Hepatocyte (in vitro differentiated cells): ENCODE measurements around the gene OPRM1. TPM values are rescaled to one million over a fixed set of nuclear protein-coding genes. Genes with fewer than 3 reads are reported as not detected.
"Not testable (repeated sequence)": the region's sequence is repeated elsewhere in the genome, so short reads cannot be mapped to it uniquely, and the experiment has no call there.

Experiments used
- DNase-seq: peaks from one replicate; pipeline ENCODE4 v3.0.0-alpha.2; 2016; ENCODE audit warnings: low spot score
- H2AFZ ChIP-seq: fragments of 200-600 bp; sonication (generic); 2 replicates; pipeline ENCODE4 v1.6.0; 2016; ENCODE audit warnings: antibody characterized with exemption, mild to moderate bottlenecking
- H3K27ac ChIP-seq: fragments of 200-600 bp; sonication (generic); 2 replicates; pipeline ENCODE4 v1.5.1; 2016; ENCODE audit warnings: mild to moderate bottlenecking
- H3K27me3 ChIP-seq: fragments of 200-600 bp; sonication (generic); 2 replicates; pipeline ENCODE4 v1.6.1; 2016
- H3K36me3 ChIP-seq: fragments of 200-600 bp; sonication (generic); replicated peaks from 2 replicates; pipeline ENCODE4 v1.5.1; 2016; ENCODE audit warnings: low read depth; ENCODE audit not compliant: insufficient read depth
- H3K4me1 ChIP-seq: fragments of 200-600 bp; sonication (generic); 2 replicates; pipeline ENCODE4 v1.5.1; 2016; ENCODE audit warnings: mild to moderate bottlenecking, moderate library complexity; ENCODE audit not compliant: insufficient read depth
- H3K4me2 ChIP-seq: fragments of 200-600 bp; sonication (generic); 2 replicates; pipeline ENCODE4 v1.6.0; 2016
- H3K4me3 ChIP-seq: fragments of 200-600 bp; sonication (generic); 2 replicates; pipeline ENCODE4 v1.5.1; 2016; ENCODE audit warnings: mild to moderate bottlenecking
- H3K79me2 ChIP-seq: fragments of 200-600 bp; sonication (generic); 2 replicates; pipeline ENCODE4 v1.6.0; 2017; ENCODE audit warnings: mild to moderate bottlenecking
- H3K9me2 ChIP-seq: fragments of 200-600 bp; sonication (generic); replicated peaks from 2 replicates; pipeline ENCODE4 v1.6.0; 2017; ENCODE audit warnings: mild to moderate bottlenecking; ENCODE audit not compliant: insufficient read depth
- H3K9me3 ChIP-seq: fragments of 200-600 bp; sonication (generic); 2 replicates; pipeline ENCODE4 v1.5.1; 2016; ENCODE audit warnings: low read depth, mild to moderate bottlenecking
- H4K20me1 ChIP-seq: fragments of 200-600 bp; sonication (generic); 2 replicates; pipeline ENCODE4 v1.6.0; 2016; ENCODE audit warnings: mild to moderate bottlenecking; ENCODE audit not compliant: insufficient read depth, poor library complexity, severe bottlenecking
- CTCF ChIP-seq: fragments of 200-600 bp; sonication (generic); IDR thresholded peaks from 2 replicates; pipeline ENCODE4 v1.5.1; 2016; ENCODE audit warnings: antibody characterized with exemption, mild to moderate bottlenecking; ENCODE audit not compliant: poor library complexity
- EZH2 ChIP-seq: fragments of 200-600 bp; sonication (generic); IDR thresholded peaks from 2 replicates; pipeline ENCODE4 v1.6.1; 2016; ENCODE audit warnings: antibody characterized with exemption, mild to moderate bottlenecking, borderline replicate concordance
- EZH2phosphoT487 ChIP-seq: fragments of 200-600 bp; sonication (generic); IDR thresholded peaks from one replicate; pipeline ENCODE4 v1.6.1; 2018; ENCODE audit warnings: antibody characterized with exemption, mild to moderate bottlenecking, low read depth, moderate library complexity; ENCODE audit not compliant: unreplicated experiment, severe bottlenecking
- WGBS: methylation state at CpG from one replicate; pipeline ENCODE4 v1.1.6; 2016; ENCODE audit warnings: low lambda C conversion rate; ENCODE audit errors: missing lambda C conversion rate; 5-methylcytosine and 5-hydroxymethylcytosine counted together
- polyA plus RNA-seq: library from polyadenylated mRNA; unstranded; fragments of >200 nt; fragmentation: Nextera tagmentation; extraction: Ambion mirVana; gene quantifications from 2 replicates; pipeline ENCODE4 v1.2.1, GENCODE V29; 2016
- total RNA-seq: library from RNA; depleted of rRNA; stranded (reverse); fragments of >200 nt; gene quantifications from 2 replicates; pipeline ENCODE4 v1.2.3, GENCODE V29; 2014

The OPRM1 gene
- total and polyA plus RNA-seq, 2 experiments from 2014 or later: not detected

GRCh38 chr6:154239392-154239791, 200.4 kb downstream of the OPRM1 start:
- H2AFZ ChIP-seq: no peak overlapping the region
- no peaks in the 10 kb centered on the region for H3K27me3 ChIP-seq
- no peak overlapping the region for H3K27ac ChIP-seq
- H4K20me1 ChIP-seq: no peaks in the 10 kb centered on the region
- no peaks in the 10 kb centered on the region for H3K4me1 ChIP-seq
- no peak for DNase-seq
- H3K4me2 ChIP-seq: no peak overlapping the region
- TF ChIP-seq EZH2: no peak
- no peak for TF ChIP-seq EZH2phosphoT487
- no peak for TF ChIP-seq CTCF
- H3K9me2 ChIP-seq: no peaks in the 10 kb centered on the region
- H3K79me2 ChIP-seq: no peaks in the 10 kb centered on the region
- H3K4me3 ChIP-seq: no peak overlapping the region
- no peaks in the 10 kb centered on the region for H3K9me3 ChIP-seq
- no peaks in the 10 kb centered on the region for H3K36me3 ChIP-seq
- 96% methylated on average over 7 of the region's 7 CpGs for WGBS

GRCh38 chr6:154241061-154241460, 202.0 kb downstream of the OPRM1 start:
- not testable (repeated sequence) for DNase-seq, H3K9me3 ChIP-seq, H3K4me3 ChIP-seq, H4K20me1 ChIP-seq, H3K9me2 ChIP-seq, H3K4me1 ChIP-seq, H3K36me3 ChIP-seq, H2AFZ ChIP-seq, H3K27me3 ChIP-seq, H3K4me2 ChIP-seq, H3K79me2 ChIP-seq, H3K27ac ChIP-seq
- WGBS: 98% methylated on average over 6 of the region's 11 CpGs

GRCh38 chr6:154241581-154241980, 202.5 kb downstream of the OPRM1 start:
- no peak for DNase-seq
- Histone ChIP-seq H3K79me2 (no peaks in the 10 kb centered on the region), H4K20me1 (no peaks in the 10 kb centered on the region), H3K27ac (no peak overlapping the region), H3K27me3 (no peaks in the 10 kb centered on the region), H3K9me2 (no peaks in the 10 kb centered on the region), H3K9me3 (no peaks in the 10 kb centered on the region), H3K36me3 (no peaks in the 10 kb centered on the region), H3K4me1 (no peaks in the 10 kb centered on the region), H2AFZ (no peak overlapping the region), H3K4me2 (no peak overlapping the region), H3K4me3 (no peak overlapping the region)
- WGBS: 89% methylated on average over 8 of the region's 8 CpGs
- TF ChIP-seq EZH2 (no peak), CTCF (no peak), EZH2phosphoT487 (no peak)

GRCh38 chr6:154242617-154243357, 203.7 kb downstream of the OPRM1 start:
- TF ChIP-seq CTCF: no peak
- TF ChIP-seq EZH2: no peak
- no peak for TF ChIP-seq EZH2phosphoT487
- H4K20me1 ChIP-seq: no peaks in the 10 kb centered on the region
- H3K9me3 ChIP-seq: no peaks in the 10 kb centered on the region
- DNase-seq: no peak
- H2AFZ ChIP-seq: no peak overlapping the region
- no peak overlapping the region for H3K4me2 ChIP-seq
- H3K9me2 ChIP-seq: no peaks in the 10 kb centered on the region
- no peaks in the 10 kb centered on the region for H3K79me2 ChIP-seq
- no peak overlapping the region for H3K4me3 ChIP-seq
- H3K27me3 ChIP-seq: no peaks in the 10 kb centered on the region
- no peaks in the 10 kb centered on the region for H3K36me3 ChIP-seq
- 94% methylated on average over 13 of the region's 13 CpGs for WGBS
- H3K4me1 ChIP-seq: no peaks in the 10 kb centered on the region
- no peak overlapping the region for H3K27ac ChIP-seq
